Glomerular visceral epithelial cell (primary cell): Measurements from ENCODE around the gene RSPH1.
"Not testable (repeated sequence)": the region's sequence is repeated elsewhere in the genome, so short reads cannot be mapped to it uniquely, and the experiment has no call there.

Experiments used
- DNase-seq: peaks from one replicate; pipeline ENCODE4 v3.0.0-alpha.2; 2016; ENCODE audit errors: extremely low spot score

RSPH1 gene

GRCh38 chr21:42489006-42489563 is 6.9 kb downstream of the RSPH1 start:
- DNase-seq: no peak

GRCh38 chr21:42486531-42486930 is 9.5 kb downstream of the RSPH1 start:
- DNase-seq: no peak

GRCh38 chr21:42486072-42486471 is 10.0 kb downstream of the RSPH1 start:
- no peak for DNase-seq

GRCh38 chr21:42484966-42485365 is 11.1 kb downstream of the RSPH1 start:
- DNase-seq: no peak

GRCh38 chr21:42481169-42481568 is 14.9 kb downstream of the RSPH1 start:
- no peak for DNase-seq

GRCh38 chr21:42480736-42481135 is 15.3 kb downstream of the RSPH1 start:
- no peak for DNase-seq

GRCh38 chr21:42479582-42479981 is 16.4 kb downstream of the RSPH1 start:
- DNase-seq: no peak

- DNase-seq: no peak
Observed at GRCh38 chr21:42478504-42478903, 17.5 kb downstream of the RSPH1 start.

- DNase-seq: no peak
Observed at GRCh38 chr21:42476388-42477331, 19.4 kb downstream of the RSPH1 start.

GRCh38 chr21:42475526-42476387 is 20.3 kb downstream of the RSPH1 start:
- no peak for DNase-seq

GRCh38 chr21:42475036-42475435 is 21.0 kb downstream of the RSPH1 start:
- peak; percentile 29 for DNase-seq

- DNase-seq: peak; percentile 81
Observed at GRCh38 chr21:42474043-42474831, 21.8 kb downstream of the RSPH1 start.

GRCh38 chr21:42473498-42474042 is 22.5 kb downstream of the RSPH1 start:
- DNase-seq: no peak

GRCh38 chr21:42472521-42472920 is 23.5 kb downstream of the RSPH1 start:
- DNase-seq: no peak

- no peak for DNase-seq
Observed at GRCh38 chr21:42471716-42472330, 24.2 kb downstream of the RSPH1 start.

- DNase-seq: no peak
Observed at GRCh38 chr21:42471206-42471605, 24.8 kb downstream of the RSPH1 start.

- DNase-seq: not testable (repeated sequence)
Observed at GRCh38 chr21:42469726-42470125, 26.3 kb downstream of the RSPH1 start.

- no peak for DNase-seq
Observed at GRCh38 chr21:42469272-42469671, 26.8 kb downstream of the RSPH1 start.

- no peak for DNase-seq
Observed at GRCh38 chr21:42468491-42469131, 27.4 kb downstream of the RSPH1 start.
